DOHH2 (cell line): ENCODE results near the gene RPL36.

Source experiments
- H3F3A ChIP-seq: fragments of 200-600 bp; sonication (generic), shearing (Covaris generic); 2 replicates; pipeline ENCODE4 v1.6.0; 2016; ENCODE audit warnings: antibody characterized with exemption, mild to moderate bottlenecking; ENCODE audit not compliant: control insufficient read depth, insufficient read depth
- H3K27ac ChIP-seq: fragments of 200-600 bp; sonication (generic); 2 replicates; pipeline ENCODE4 v1.5.1; 2014; ENCODE audit warnings: low read depth, mild to moderate bottlenecking, low read length, moderate library complexity
- H3K27me3 ChIP-seq: fragments of 200-600 bp; sonication (generic); 2 replicates; pipeline ENCODE4 v1.6.1; 2014; ENCODE audit warnings: mild to moderate bottlenecking, low read length, mixed read lengths; ENCODE audit not compliant: control insufficient read depth
- H3K36me3 ChIP-seq: fragments of 200-600 bp; sonication (generic); 2 replicates; pipeline ENCODE4 v1.6.1; 2014; ENCODE audit warnings: mild to moderate bottlenecking, low read length, moderate library complexity, mixed read lengths; ENCODE audit not compliant: control insufficient read depth
- H3K4me1 ChIP-seq: fragments of 200-600 bp; sonication (generic); 2 replicates; pipeline ENCODE4 v1.6.1; 2014; ENCODE audit warnings: mild to moderate bottlenecking, low read length, mixed read lengths; ENCODE audit not compliant: control insufficient read depth
- H3K4me2 ChIP-seq: fragments of 200-600 bp; sonication (generic); 2 replicates; pipeline ENCODE4 v1.6.0; 2014; ENCODE audit warnings: mild to moderate bottlenecking, low read length, moderate library complexity
- H3K4me3 ChIP-seq: fragments of 200-600 bp; sonication (generic); 2 replicates; pipeline ENCODE4 v1.5.1; 2014; ENCODE audit warnings: mild to moderate bottlenecking, low read length, mixed read lengths
- H3K79me2 ChIP-seq: fragments of 200-600 bp; sonication (generic); 2 replicates; pipeline ENCODE4 v1.6.1; 2014; ENCODE audit warnings: mild to moderate bottlenecking, low read length, mixed read lengths; ENCODE audit not compliant: control insufficient read depth
- H3K9me2 ChIP-seq: fragments of 200-600 bp; sonication (generic); replicated peaks from 2 replicates; pipeline ENCODE4 v1.6.1; 2014; ENCODE audit warnings: mild to moderate bottlenecking, low read length, mixed read lengths; ENCODE audit not compliant: control insufficient read depth
- H3K9me3 ChIP-seq: fragments of 200-600 bp; sonication (generic); 2 replicates; pipeline ENCODE4 v1.6.1; 2014; ENCODE audit warnings: antibody characterized with exemption, low read length, mixed read lengths; ENCODE audit not compliant: control insufficient read depth, insufficient read depth
- H4K20me1 ChIP-seq: fragments of 200-600 bp; sonication (generic); 2 replicates; pipeline ENCODE4 v1.6.0; 2014; ENCODE audit warnings: low read depth, mild to moderate bottlenecking, antibody characterized with exemption, low read length, moderate library complexity; ENCODE audit not compliant: control insufficient read depth, insufficient read depth
- CTCF ChIP-seq: fragments of 200-600 bp; sonication (generic); IDR thresholded peaks from one replicate; pipeline ENCODE4 v1.5.1; 2014; ENCODE audit warnings: antibody characterized with exemption, mild to moderate bottlenecking, low read depth, low read length; ENCODE audit not compliant: poor library complexity, severe bottlenecking
- EZH2phosphoT487 ChIP-seq: fragments of 200-600 bp; sonication (generic); IDR thresholded peaks from 2 replicates; pipeline ENCODE4 v1.6.1; 2017; ENCODE audit warnings: borderline replicate concordance, mild to moderate bottlenecking, antibody characterized with exemption, low read length, moderate library complexity, mixed read lengths

The RPL36 gene

GRCh38 chr19:5684694-5685430 lies 5.2 kb upstream of the RPL36 start:
- H3F3A ChIP-seq = peaks cover 5% of the 10 kb centered on the region
- H3K4me3 ChIP-seq = no peak overlapping the region
- peaks cover 21% of the 10 kb centered on the region for H3K4me1 ChIP-seq
- no peaks in the 10 kb centered on the region for H4K20me1 ChIP-seq
- H3K9me3 ChIP-seq = no peaks in the 10 kb centered on the region
- H3K79me2 ChIP-seq = peaks cover 3% of the 10 kb centered on the region
- no peaks in the 10 kb centered on the region for H3K9me2 ChIP-seq
- no peak for TF ChIP-seq EZH2phosphoT487
- TF ChIP-seq CTCF = no peak
- 0 out of 2 replicates have a peak, but pooled peaks cover 2% of the 10 kb centered on the region for H3K27me3 ChIP-seq
- no peak overlapping the region for H3K4me2 ChIP-seq
- no peak overlapping the region for H3K27ac ChIP-seq
- H3K36me3 ChIP-seq = no peaks in the 10 kb centered on the region; the same call in 1 of the 2 replicates

GRCh38 chr19:5686326-5686646 lies 3.8 kb upstream of the RPL36 start:
- peaks cover 17% of the 10 kb centered on the region for H3K4me1 ChIP-seq
- H3K4me2 ChIP-seq = peak overlapping the region; percentile 86
- TF ChIP-seq EZH2phosphoT487 = no peak
- no peak for TF ChIP-seq CTCF
- peak overlapping the region; percentile 82 for H3K4me3 ChIP-seq
- H3K9me2 ChIP-seq = no peaks in the 10 kb centered on the region
- peak overlapping the region; percentile 40; the same call in 1 of the 2 replicates for H3K27ac ChIP-seq
- no peaks in the 10 kb centered on the region for H3K9me3 ChIP-seq
- H3K36me3 ChIP-seq = peaks cover 11% of the 10 kb centered on the region
- peaks cover 5% of the 10 kb centered on the region for H3F3A ChIP-seq
- H3K27me3 ChIP-seq = 0 out of 2 replicates have a peak, but pooled peaks cover 2% of the 10 kb centered on the region
- H3K79me2 ChIP-seq = peaks cover 13% of the 10 kb centered on the region
- no peaks in the 10 kb centered on the region for H4K20me1 ChIP-seq

DNA sequence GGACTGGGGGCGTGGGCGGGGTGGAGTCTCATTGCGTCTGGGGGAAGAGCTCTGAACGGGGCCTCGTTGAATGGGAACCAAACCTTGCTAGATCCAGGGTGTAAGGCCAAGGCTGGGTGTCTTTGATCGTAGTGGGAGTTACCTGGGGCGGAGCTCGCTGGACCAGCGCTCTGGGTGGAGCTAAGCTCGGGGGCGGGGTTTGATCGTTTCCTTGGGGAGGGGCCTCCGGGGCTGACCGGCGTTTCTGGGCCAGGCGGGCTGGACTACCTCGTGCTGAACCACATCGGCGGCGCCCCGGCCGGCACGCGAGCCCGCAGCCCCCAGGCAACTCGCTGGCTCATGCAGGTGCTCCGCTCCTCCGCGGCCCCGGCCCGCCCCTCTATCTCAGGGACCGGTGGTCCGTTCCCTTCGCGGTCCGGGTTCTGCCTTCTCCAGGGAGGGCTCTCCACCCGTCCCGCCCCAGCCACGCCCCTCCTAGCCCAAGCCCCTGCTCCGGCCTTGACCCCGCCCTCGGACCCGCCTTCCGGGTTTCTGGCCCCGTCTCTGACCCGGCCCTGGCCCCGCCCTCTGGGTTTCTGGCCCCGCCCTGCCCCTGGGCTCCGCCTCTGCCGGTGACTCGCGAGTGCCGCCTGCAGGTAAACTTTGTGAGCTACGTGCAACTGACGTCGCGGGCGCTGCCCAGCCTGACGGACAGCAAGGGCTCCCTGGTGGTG lies 3.3 kb upstream of the RPL36 start:
- H3K9me2 ChIP-seq = no peaks in the 10 kb centered on the region
- peak overlapping the region; percentile 40 for H3K27ac ChIP-seq
- peak overlapping the region; percentile 86 for H3K4me2 ChIP-seq
- H3K79me2 ChIP-seq = peaks cover 18% of the 10 kb centered on the region
- H3K4me3 ChIP-seq = peak overlapping the region; percentile 82
- peaks cover 18% of the 10 kb centered on the region for H3K4me1 ChIP-seq
- TF ChIP-seq EZH2phosphoT487 (no peak), CTCF (peak; percentile 83)
- H3F3A ChIP-seq = peaks cover 5% of the 10 kb centered on the region
- H3K27me3 ChIP-seq = no peaks in the 10 kb centered on the region
- H4K20me1 ChIP-seq = peaks cover 1% of the 10 kb centered on the region
- H3K9me3 ChIP-seq = no peaks in the 10 kb centered on the region
- peaks cover 16% of the 10 kb centered on the region for H3K36me3 ChIP-seq
